H1 (cell line): ENCODE data around the gene IL10RA.

Experiments used
- EGR1 ChIP-seq: IDR thresholded peaks from 2 replicates; pipeline ENCODE4 v1.6.1; 2011; ENCODE audit warnings: low read depth, low read length, borderline replicate concordance
- JUND ChIP-seq: IDR thresholded peaks from 2 replicates; pipeline ENCODE4 v1.6.1; 2011; ENCODE audit warnings: mild to moderate bottlenecking, improper control_type of control experiment, low read length
- KDM5A ChIP-seq: fragments of 200-600 bp; IDR thresholded peaks from 2 replicates; pipeline ENCODE4 v1.7.1; 2012; ENCODE audit warnings: mild to moderate bottlenecking, low read length, inconsistent platforms, mixed read lengths
- POLR2AphosphoS5 ChIP-seq: IDR thresholded peaks from 2 replicates; pipeline ENCODE4 v1.6.1; 2011; ENCODE audit warnings: low read depth, low read length
- RAD21 ChIP-seq, 2 experiments: IDR thresholded peaks in 1 of 2; conservative IDR thresholded peaks in 1 of 2; 2 replicates each; pipeline ENCODE4 v1.6.1; 2011; ENCODE audit warnings: low read depth in 2 of 2, low read length in 2 of 2, improper control_type of control experiment in 1 of 2, inconsistent platforms in 1 of 2, mild to moderate bottlenecking in 1 of 2, moderate library complexity in 1 of 2
- SUZ12 ChIP-seq: fragments of 200-600 bp; sonication (generic); IDR thresholded peaks from 2 replicates; pipeline ENCODE4 v1.6.1; 2012; ENCODE audit warnings: mild to moderate bottlenecking, inconsistent platforms, low read length, moderate library complexity, mixed read lengths
- TBP ChIP-seq: IDR thresholded peaks from 2 replicates; pipeline ENCODE4 v1.6.1; 2011; ENCODE audit warnings: low read depth, low read length, improper control_type of control experiment
- TCF12 ChIP-seq: IDR thresholded peaks from 2 replicates; pipeline ENCODE4 v1.6.1; 2011; ENCODE audit warnings: low read depth, mild to moderate bottlenecking, low read length
- ZNF274 ChIP-seq: IDR thresholded peaks from 2 replicates; pipeline ENCODE4 v1.7.0; 2012; ENCODE audit warnings: low read length, borderline replicate concordance; ENCODE audit errors: extremely low read depth
- TF ChIP-seq, protein P1 (sequence below), 3 experiments: IDR thresholded peaks; 1 replicate in 2 of 3; 2 replicates in 1 of 3; pipeline versions ENCODE4 v1.5.1 to v1.6.1; 2011; ENCODE audit warnings: low read length in 3 of 3, mild to moderate bottlenecking in 3 of 3, inconsistent platforms in 2 of 3, low read depth in 1 of 3, moderate library complexity in 1 of 3; ENCODE audit not compliant: insufficient read depth in 1 of 3; ENCODE audit errors: control extremely low read depth in 1 of 3

GRCh38 chr11:117950993-117951961, 34.9 kb upstream of the IL10RA start:
- TF ChIP-seq, protein P1, sequence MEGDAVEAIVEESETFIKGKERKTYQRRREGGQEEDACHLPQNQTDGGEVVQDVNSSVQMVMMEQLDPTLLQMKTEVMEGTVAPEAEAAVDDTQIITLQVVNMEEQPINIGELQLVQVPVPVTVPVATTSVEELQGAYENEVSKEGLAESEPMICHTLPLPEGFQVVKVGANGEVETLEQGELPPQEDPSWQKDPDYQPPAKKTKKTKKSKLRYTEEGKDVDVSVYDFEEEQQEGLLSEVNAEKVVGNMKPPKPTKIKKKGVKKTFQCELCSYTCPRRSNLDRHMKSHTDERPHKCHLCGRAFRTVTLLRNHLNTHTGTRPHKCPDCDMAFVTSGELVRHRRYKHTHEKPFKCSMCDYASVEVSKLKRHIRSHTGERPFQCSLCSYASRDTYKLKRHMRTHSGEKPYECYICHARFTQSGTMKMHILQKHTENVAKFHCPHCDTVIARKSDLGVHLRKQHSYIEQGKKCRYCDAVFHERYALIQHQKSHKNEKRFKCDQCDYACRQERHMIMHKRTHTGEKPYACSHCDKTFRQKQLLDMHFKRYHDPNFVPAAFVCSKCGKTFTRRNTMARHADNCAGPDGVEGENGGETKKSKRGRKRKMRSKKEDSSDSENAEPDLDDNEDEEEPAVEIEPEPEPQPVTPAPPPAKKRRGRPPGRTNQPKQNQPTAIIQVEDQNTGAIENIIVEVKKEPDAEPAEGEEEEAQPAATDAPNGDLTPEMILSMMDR (IDR thresholded peaks at IDR 0.05; ENCODE audit: control extremely low read depth in 1 of 3, insufficient read depth in 1 of 3, low read depth in 1 of 3, low read length in 3 of 3): no peak
- no peak for TF ChIP-seq ZNF274
- no peak for TF ChIP-seq POLR2AphosphoS5
- no peak for TF ChIP-seq TCF12
- TF ChIP-seq TBP: no peak
- TF ChIP-seq KDM5A: no peak
- TF ChIP-seq RAD21 (IDR thresholded peaks at IDR 0.05 in 1 of 2, conservative IDR thresholded peaks at IDR 0.05 in 1 of 2; ENCODE audit: low read depth in 2 of 2, low read length in 2 of 2): no peak
- no peak for TF ChIP-seq JUND
- TF ChIP-seq EGR1: no peak
- no peak for TF ChIP-seq SUZ12
